ENCODE data around the gene LRRTM4. TPM values are rescaled to one million over a fixed set of nuclear protein-coding genes. Genes with fewer than 3 reads are reported as not detected.

LRRTM4 gene
- total RNA-seq, 1 experiment from 2014 or later: 9.4 TPM

- TF ChIP-seq NFE2L1 (CRISPR knock-in tag; IDR thresholded peaks at IDR 0.05) (no peak), FOXJ3 (CRISPR knock-in tag; IDR thresholded peaks at IDR 0.05; ENCODE audit: borderline replicate concordance) (no peak)
- TF ChIP-seq, protein P1, sequence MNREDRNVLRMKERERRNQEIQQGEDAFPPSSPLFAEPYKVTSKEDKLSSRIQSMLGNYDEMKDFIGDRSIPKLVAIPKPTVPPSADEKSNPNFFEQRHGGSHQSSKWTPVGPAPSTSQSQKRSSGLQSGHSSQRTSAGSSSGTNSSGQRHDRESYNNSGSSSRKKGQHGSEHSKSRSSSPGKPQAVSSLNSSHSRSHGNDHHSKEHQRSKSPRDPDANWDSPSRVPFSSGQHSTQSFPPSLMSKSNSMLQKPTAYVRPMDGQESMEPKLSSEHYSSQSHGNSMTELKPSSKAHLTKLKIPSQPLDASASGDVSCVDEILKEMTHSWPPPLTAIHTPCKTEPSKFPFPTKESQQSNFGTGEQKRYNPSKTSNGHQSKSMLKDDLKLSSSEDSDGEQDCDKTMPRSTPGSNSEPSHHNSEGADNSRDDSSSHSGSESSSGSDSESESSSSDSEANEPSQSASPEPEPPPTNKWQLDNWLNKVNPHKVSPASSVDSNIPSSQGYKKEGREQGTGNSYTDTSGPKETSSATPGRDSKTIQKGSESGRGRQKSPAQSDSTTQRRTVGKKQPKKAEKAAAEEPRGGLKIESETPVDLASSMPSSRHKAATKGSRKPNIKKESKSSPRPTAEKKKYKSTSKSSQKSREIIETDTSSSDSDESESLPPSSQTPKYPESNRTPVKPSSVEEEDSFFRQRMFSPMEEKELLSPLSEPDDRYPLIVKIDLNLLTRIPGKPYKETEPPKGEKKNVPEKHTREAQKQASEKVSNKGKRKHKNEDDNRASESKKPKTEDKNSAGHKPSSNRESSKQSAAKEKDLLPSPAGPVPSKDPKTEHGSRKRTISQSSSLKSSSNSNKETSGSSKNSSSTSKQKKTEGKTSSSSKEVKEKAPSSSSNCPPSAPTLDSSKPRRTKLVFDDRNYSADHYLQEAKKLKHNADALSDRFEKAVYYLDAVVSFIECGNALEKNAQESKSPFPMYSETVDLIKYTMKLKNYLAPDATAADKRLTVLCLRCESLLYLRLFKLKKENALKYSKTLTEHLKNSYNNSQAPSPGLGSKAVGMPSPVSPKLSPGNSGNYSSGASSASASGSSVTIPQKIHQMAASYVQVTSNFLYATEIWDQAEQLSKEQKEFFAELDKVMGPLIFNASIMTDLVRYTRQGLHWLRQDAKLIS (CRISPR knock-in tag; IDR thresholded peaks at IDR 0.05; ENCODE audit: borderline replicate concordance): no peak
These were observed 457.9 kb downstream of the LRRTM4 start (continued) for GRCh38 chr2:77064324-77064723.

- H3K36me3 Mint-ChIP-seq: no peaks in the 10 kb centered on the region
- POLR2A ChIA-PET: no interaction called here
- H3K4me1 Mint-ChIP-seq: peaks cover 18% of the 10 kb centered on the region
- DNase-seq (ENCODE audit: low spot score) (peak; percentile 40), ATAC-seq (peak; percentile 99)
- no peak overlapping the region for H3K27ac Mint-ChIP-seq
- CTCF ChIA-PET: interaction anchor here (0.6 kb wide), 1 partner anchor 32 kb away, joined by 3 read pairs; no protein-coding TSS in a partner anchor
- H3K4me3 Mint-ChIP-seq: no peak overlapping the region
- peaks cover 3% of the 10 kb centered on the region; the same call in 1 of the 2 replicates for H3K9me3 Mint-ChIP-seq
- H3K27me3 Mint-ChIP-seq (ENCODE audit: low read depth): no peaks in the 10 kb centered on the region
- TF ChIP-seq E2F1 (CRISPR knock-in tag; IDR thresholded peaks at IDR 0.05): no peak
- no peak for TF ChIP-seq MYBL2 (CRISPR knock-in tag; IDR thresholded peaks at IDR 0.05)
- TF ChIP-seq EMX1 (CRISPR knock-in tag; IDR thresholded peaks at IDR 0.05): no peak
- TF ChIP-seq NR2C2 (CRISPR knock-in tag; IDR thresholded peaks at IDR 0.05): no peak
- no peak for TF ChIP-seq ATF1 (CRISPR knock-in tag; IDR thresholded peaks at IDR 0.05)
- TF ChIP-seq, protein P2, sequence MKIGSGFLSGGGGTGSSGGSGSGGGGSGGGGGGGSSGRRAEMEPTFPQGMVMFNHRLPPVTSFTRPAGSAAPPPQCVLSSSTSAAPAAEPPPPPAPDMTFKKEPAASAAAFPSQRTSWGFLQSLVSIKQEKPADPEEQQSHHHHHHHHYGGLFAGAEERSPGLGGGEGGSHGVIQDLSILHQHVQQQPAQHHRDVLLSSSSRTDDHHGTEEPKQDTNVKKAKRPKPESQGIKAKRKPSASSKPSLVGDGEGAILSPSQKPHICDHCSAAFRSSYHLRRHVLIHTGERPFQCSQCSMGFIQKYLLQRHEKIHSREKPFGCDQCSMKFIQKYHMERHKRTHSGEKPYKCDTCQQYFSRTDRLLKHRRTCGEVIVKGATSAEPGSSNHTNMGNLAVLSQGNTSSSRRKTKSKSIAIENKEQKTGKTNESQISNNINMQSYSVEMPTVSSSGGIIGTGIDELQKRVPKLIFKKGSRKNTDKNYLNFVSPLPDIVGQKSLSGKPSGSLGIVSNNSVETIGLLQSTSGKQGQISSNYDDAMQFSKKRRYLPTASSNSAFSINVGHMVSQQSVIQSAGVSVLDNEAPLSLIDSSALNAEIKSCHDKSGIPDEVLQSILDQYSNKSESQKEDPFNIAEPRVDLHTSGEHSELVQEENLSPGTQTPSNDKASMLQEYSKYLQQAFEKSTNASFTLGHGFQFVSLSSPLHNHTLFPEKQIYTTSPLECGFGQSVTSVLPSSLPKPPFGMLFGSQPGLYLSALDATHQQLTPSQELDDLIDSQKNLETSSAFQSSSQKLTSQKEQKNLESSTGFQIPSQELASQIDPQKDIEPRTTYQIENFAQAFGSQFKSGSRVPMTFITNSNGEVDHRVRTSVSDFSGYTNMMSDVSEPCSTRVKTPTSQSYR (CRISPR knock-in tag; IDR thresholded peaks at IDR 0.05): no peak
- no peak for TF ChIP-seq ATF3 (CRISPR knock-in tag; conservative IDR thresholded peaks at IDR 0.05)
- TF ChIP-seq ARID4B (CRISPR knock-in tag; IDR thresholded peaks at IDR 0.05; ENCODE audit: borderline replicate concordance): no peak
- TF ChIP-seq, protein P3, sequence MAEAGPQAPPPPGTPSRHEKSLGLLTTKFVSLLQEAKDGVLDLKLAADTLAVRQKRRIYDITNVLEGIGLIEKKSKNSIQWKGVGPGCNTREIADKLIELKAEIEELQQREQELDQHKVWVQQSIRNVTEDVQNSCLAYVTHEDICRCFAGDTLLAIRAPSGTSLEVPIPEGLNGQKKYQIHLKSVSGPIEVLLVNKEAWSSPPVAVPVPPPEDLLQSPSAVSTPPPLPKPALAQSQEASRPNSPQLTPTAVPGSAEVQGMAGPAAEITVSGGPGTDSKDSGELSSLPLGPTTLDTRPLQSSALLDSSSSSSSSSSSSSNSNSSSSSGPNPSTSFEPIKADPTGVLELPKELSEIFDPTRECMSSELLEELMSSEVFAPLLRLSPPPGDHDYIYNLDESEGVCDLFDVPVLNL (CRISPR knock-in tag; IDR thresholded peaks at IDR 0.05; ENCODE audit: borderline replicate concordance, low read depth): no peak
- TF ChIP-seq RELA (CRISPR knock-in tag; IDR thresholded peaks at IDR 0.05; ENCODE audit: borderline replicate concordance): no peak
- TF ChIP-seq, protein P4, sequence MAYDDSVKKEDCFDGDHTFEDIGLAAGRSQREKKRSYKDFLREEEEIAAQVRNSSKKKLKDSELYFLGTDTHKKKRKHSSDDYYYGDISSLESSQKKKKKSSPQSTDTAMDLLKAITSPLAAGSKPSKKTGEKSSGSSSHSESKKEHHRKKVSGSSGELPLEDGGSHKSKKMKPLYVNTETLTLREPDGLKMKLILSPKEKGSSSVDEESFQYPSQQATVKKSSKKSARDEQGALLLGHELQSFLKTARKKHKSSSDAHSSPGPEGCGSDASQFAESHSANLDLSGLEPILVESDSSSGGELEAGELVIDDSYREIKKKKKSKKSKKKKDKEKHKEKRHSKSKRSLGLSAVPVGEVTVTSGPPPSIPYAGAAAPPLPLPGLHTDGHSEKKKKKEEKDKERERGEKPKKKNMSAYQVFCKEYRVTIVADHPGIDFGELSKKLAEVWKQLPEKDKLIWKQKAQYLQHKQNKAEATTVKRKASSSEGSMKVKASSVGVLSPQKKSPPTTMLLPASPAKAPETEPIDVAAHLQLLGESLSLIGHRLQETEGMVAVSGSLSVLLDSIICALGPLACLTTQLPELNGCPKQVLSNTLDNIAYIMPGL (CRISPR knock-in tag; IDR thresholded peaks at IDR 0.05): no peak
- TF ChIP-seq TP53 (CRISPR knock-in tag; IDR thresholded peaks at IDR 0.05): 0 out of 2 replicates have a peak, but pooled peaks have one; percentile 28
- no peak for TF ChIP-seq ZNF416 (CRISPR knock-in tag; IDR thresholded peaks at IDR 0.05)
- no peak for TF ChIP-seq ZNF121 (CRISPR knock-in tag; IDR thresholded peaks at IDR 0.05)
- TF ChIP-seq, protein P5, sequence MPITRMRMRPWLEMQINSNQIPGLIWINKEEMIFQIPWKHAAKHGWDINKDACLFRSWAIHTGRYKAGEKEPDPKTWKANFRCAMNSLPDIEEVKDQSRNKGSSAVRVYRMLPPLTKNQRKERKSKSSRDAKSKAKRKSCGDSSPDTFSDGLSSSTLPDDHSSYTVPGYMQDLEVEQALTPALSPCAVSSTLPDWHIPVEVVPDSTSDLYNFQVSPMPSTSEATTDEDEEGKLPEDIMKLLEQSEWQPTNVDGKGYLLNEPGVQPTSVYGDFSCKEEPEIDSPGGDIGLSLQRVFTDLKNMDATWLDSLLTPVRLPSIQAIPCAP (CRISPR knock-in tag; IDR thresholded peaks at IDR 0.05): no peak
These were observed 467.2 kb downstream of the LRRTM4 start for GRCh38 chr2:77054938-77055337.

Data from WTC11 (cell line).